Astrocyte (in vitro differentiated cells and primary cell): ENCODE measurements around the gene HTR2B.

Source experiments
- CTCF ChIP-seq: IDR thresholded peaks from 2 replicates; pipeline ENCODE4 v1.5.1; 2011; ENCODE audit warnings: low read depth, mild to moderate bottlenecking, inconsistent platforms, low read length, moderate library complexity; ENCODE audit not compliant: insufficient read depth
- EZH2 ChIP-seq: IDR thresholded peaks from 2 replicates; pipeline ENCODE4 v1.6.1; 2012; ENCODE audit warnings: mild to moderate bottlenecking, low read length, inconsistent platforms; ENCODE audit not compliant: insufficient read depth

- TF ChIP-seq CTCF (no peak), EZH2 (no peak)
These were observed 56.2 kb downstream of the HTR2B start for GRCh38 chr2:231068525-231069222.
